Lung (tissue), 12 donors: ENCODE measurements around the gene DCAF4. TPM values are rescaled to one million over a fixed set of nuclear protein-coding genes. Genes with fewer than 3 reads are reported as not detected.

Experiments used
- ATAC-seq: fragments of 200-7000 bp; cut with Tn5 transposase; one replicate; pipeline ENCODE4 v1.9.1; 2020; ENCODE audit warnings: moderate number of reproducible peaks; ENCODE audit not compliant: insufficient read depth, low FRiP score
- DNase-seq, 3 donors: peaks; one replicate each; pipeline ENCODE4 v3.0.0-alpha.2; 2013 to 2017
- H3K27ac ChIP-seq, 2 donors: one replicate each; pipeline ENCODE4 v1.5.1; 2013; ENCODE audit warnings: mild to moderate bottlenecking in 2 of 2, moderate library complexity in 2 of 2, control low read depth in 1 of 2, inconsistent platforms in 1 of 2, low read depth in 1 of 2, low read length in 1 of 2
- H3K27me3 ChIP-seq, 3 donors: one replicate each; pipeline ENCODE4 v1.5.1; 2013; ENCODE audit warnings: low read length in 2 of 3; ENCODE audit not compliant: control insufficient read depth in 3 of 3, insufficient read depth in 3 of 3
- H3K36me3 ChIP-seq, 4 donors: one replicate each; pipeline ENCODE4 v1.5.1; 2013; ENCODE audit warnings: low read length in 4 of 4, mild to moderate bottlenecking in 1 of 4, moderate library complexity in 1 of 4; ENCODE audit not compliant: control insufficient read depth in 4 of 4, insufficient read depth in 4 of 4
- H3K4me1 ChIP-seq, 5 donors: one replicate each; pipeline ENCODE4 v1.5.1; 2013; ENCODE audit warnings: low read length in 5 of 5, mild to moderate bottlenecking in 2 of 5, moderate library complexity in 1 of 5; ENCODE audit not compliant: control insufficient read depth in 5 of 5, insufficient read depth in 5 of 5
- H3K4me3 ChIP-seq: one replicate; pipeline ENCODE4 v1.5.1; 2013; ENCODE audit warnings: mild to moderate bottlenecking, control low read depth, moderate library complexity
- H3K9ac ChIP-seq, 2 donors: one replicate each; pipeline ENCODE4 v1.5.1; 2013; ENCODE audit warnings: low read length in 2 of 2, control low read depth in 1 of 2; ENCODE audit not compliant: insufficient read depth in 1 of 2
- H3K9me3 ChIP-seq, 4 donors: one replicate each; pipeline ENCODE4 v1.5.1; 2013; ENCODE audit warnings: low read length in 3 of 4, mild to moderate bottlenecking in 1 of 4, moderate library complexity in 1 of 4; ENCODE audit not compliant: control insufficient read depth in 4 of 4, insufficient read depth in 3 of 4
- CTCF ChIP-seq: IDR thresholded peaks from 2 replicates; pipeline ENCODE4 v1.5.1; 2012; ENCODE audit warnings: mild to moderate bottlenecking; ENCODE audit errors: control extremely low read depth, extremely low read depth
- WGBS, 2 donors: extraction: QIAGEN DNeasy Blood & Tissue Kit; methylation state at CpG; one replicate each; pipeline ENCODE4 v1.1.7; 2013; 5-methylcytosine and 5-hydroxymethylcytosine counted together
- polyA plus RNA-seq, 2 donors: library from polyadenylated mRNA; stranded (reverse); fragments of 200-250 nt; gene quantifications; one replicate each; pipeline ENCODE4 v1.2.1, GENCODE V29; 2013
- total RNA-seq, 2 donors: library from RNA; depleted of rRNA in 1 of 2; stranded (reverse); fragments of >200 nt in 1 of 2; gene quantifications; one replicate each; pipeline ENCODE4 v1.2.1, GENCODE V29; 2014 to 2021
- donor health status: control.
- donor health status: control.
- donor health status: Bipolar disorder and iron deficiency.
- donor health status: healthy.
- donor health status: DM: yes; HTN: yes; CAD: no.

DCAF4 gene
- total and polyA plus RNA-seq, 4 donors, result 5.2 to 13.5 (median 11.2) TPM

- 95% methylated on average over 4 of the region's 4 CpGs for WGBS, 2 donors
- no peak overlapping the region for H3K9ac ChIP-seq
- no peak for DNase-seq
- H3K9me3 ChIP-seq, result no peaks in the 10 kb centered on the region
- ATAC-seq, result no peak
- no peak overlapping the region for H3K4me3 ChIP-seq
- H3K36me3 ChIP-seq, result peaks cover 12 to 48% (median 43%) of the 10 kb centered on the region in 4 donors
- H3K4me1 ChIP-seq, result no peaks in the 10 kb centered on the region
- no peaks in the 10 kb centered on the region for H3K27me3 ChIP-seq
- no peak overlapping the region for H3K27ac ChIP-seq
- no peak for TF ChIP-seq CTCF
Measured at GRCh38 chr14:72975770-72976169, 49.5 kb downstream of the DCAF4 start.

GRCh38 chr14:72978856-72979255 is 52.6 kb downstream of the DCAF4 start:
- Histone ChIP-seq H3K27me3 (no peaks in the 10 kb centered on the region), H3K4me3 (no peak overlapping the region), H3K4me1 (no peaks in the 10 kb centered on the region), H3K36me3 (peaks cover 9 to 50% (median 42%) of the 10 kb centered on the region in 4 donors), H3K27ac (no peak overlapping the region), H3K9ac (no peak overlapping the region), H3K9me3 (no peaks in the 10 kb centered on the region)
- no peak for TF ChIP-seq CTCF
- ATAC-seq (no peak), DNase-seq (no peak)
- 94 to 98% methylated on average over 9 of the region's 9 CpGs for WGBS, 2 donors

GRCh38 chr14:72980863-72981262 is 54.6 kb downstream of the DCAF4 start:
- Histone ChIP-seq H3K27ac (no peak overlapping the region), H3K9me3 (no peaks in the 10 kb centered on the region), H3K4me3 (no peak overlapping the region), H3K4me1 (no peaks in the 10 kb centered on the region), H3K27me3 (no peaks in the 10 kb centered on the region), H3K36me3 (peaks cover 6 to 37% (median 32%) of the 10 kb centered on the region in 4 donors), H3K9ac (no peak overlapping the region)
- WGBS, 2 donors, result 90 to 97% methylated on average over 8 of the region's 8 CpGs
- ATAC-seq (no peak), DNase-seq (no peak)
- no peak for TF ChIP-seq CTCF

GRCh38 chr14:72982146-72982708 is 56.0 kb downstream of the DCAF4 start:
- Histone ChIP-seq H3K27ac (no peak overlapping the region), H3K36me3 (peaks cover 10 to 34% (median 34%) of the 10 kb centered on the region in 4 donors), H3K9ac (no peak overlapping the region), H3K9me3 (no peaks in the 10 kb centered on the region), H3K4me3 (no peak overlapping the region), H3K4me1 (no peaks in the 10 kb centered on the region), H3K27me3 (no peaks in the 10 kb centered on the region)
- TF ChIP-seq CTCF, result no peak
- ATAC-seq (no peak), DNase-seq (no peak)
- WGBS, 2 donors, result 82 to 96% methylated on average over 3 of the region's 3 CpGs
